ENCODE measurements around the gene ECHDC1.

ECHDC1 gene

DNA sequence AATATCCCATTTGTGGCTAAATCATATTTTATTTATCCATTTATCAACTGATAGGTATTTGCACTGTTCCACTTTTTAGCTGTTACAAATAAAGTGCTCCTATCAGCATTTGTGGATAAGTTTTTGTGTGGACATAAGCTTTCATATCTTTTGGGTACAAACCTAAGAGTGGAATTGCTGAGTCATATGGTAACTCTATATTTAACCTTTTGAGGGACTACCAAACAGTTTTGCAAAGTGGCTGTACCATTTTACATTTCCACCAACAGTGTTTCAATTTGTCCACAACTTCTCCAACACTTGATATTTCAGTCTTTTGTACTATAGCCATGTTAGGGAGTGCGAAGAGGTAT lies 23.6 kb upstream of the ECHDC1 start:
- H2AFZ ChIP-seq (ENCODE audit: low read length, unreplicated experiment), result peak overlapping the region; percentile 20
- H3K4me3 ChIP-seq (ENCODE audit: low read depth, low read length), result peak overlapping the region; percentile 7; the same call in 1 of the 2 replicates
- no peaks in the 10 kb centered on the region for H3K79me2 ChIP-seq (ENCODE audit: control insufficient read depth, insufficient read depth, low read length, unreplicated experiment)
- no peaks in the 10 kb centered on the region for H3K27me3 ChIP-seq (ENCODE audit: insufficient read depth, low read length)
- peaks cover 12% of the 10 kb centered on the region for H3K36me3 ChIP-seq (ENCODE audit: insufficient read depth, low read length)
- peaks cover 14% of the 10 kb centered on the region for H3K4me1 ChIP-seq (ENCODE audit: control insufficient read depth, insufficient read depth, low read length, unreplicated experiment)
- H3K27ac ChIP-seq (ENCODE audit: low read depth, low read length), result peak overlapping the region; percentile 89

DNA sequence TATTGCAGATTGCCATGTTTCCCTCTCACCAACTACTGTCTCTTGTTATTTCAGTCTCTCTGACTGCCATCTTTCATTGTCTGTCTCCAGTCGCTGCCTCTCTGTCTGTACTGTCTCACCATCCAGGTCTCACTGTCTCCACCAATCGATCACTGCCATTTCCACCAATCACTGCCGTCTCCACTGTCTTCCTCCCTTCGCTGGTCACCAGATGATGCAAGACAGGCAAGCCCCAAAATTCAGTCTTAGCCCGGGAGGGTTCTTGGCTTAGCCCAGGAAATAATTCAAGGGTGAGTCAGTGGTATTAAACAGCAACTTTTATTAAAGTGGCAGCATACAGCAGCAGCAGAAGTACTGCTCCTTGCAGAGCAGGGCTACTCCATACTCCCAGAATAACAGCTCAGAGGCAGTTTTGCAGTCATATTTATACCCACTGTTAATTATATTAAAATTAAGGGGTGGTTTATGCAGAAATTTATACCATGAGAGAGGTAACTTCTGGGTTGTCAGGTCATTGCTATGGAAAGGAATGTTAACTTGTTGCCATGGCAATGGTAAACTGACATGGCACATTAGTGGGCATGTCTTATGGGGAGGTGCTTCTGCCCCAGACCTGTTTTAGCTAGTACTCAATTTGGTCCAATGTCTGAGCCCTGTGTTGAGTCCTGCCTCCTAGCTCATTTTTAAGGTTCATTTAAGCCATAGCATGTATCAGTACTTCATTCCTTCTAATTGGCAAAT lies 23.0 kb upstream of the ECHDC1 start:
- peak overlapping the region; percentile 89 for H3K27ac ChIP-seq (ENCODE audit: low read depth, low read length)
- peaks cover 14% of the 10 kb centered on the region for H3K4me1 ChIP-seq (ENCODE audit: control insufficient read depth, insufficient read depth, low read length, unreplicated experiment)
- H3K79me2 ChIP-seq (ENCODE audit: control insufficient read depth, insufficient read depth, low read length, unreplicated experiment), result no peaks in the 10 kb centered on the region
- no peaks in the 10 kb centered on the region for H3K27me3 ChIP-seq (ENCODE audit: insufficient read depth, low read length)
- H2AFZ ChIP-seq (ENCODE audit: low read length, unreplicated experiment), result peak overlapping the region; percentile 65
- peak overlapping the region; percentile 7; the same call in 1 of the 2 replicates for H3K4me3 ChIP-seq (ENCODE audit: low read depth, low read length)
- peaks cover 12% of the 10 kb centered on the region for H3K36me3 ChIP-seq (ENCODE audit: insufficient read depth, low read length)

DNA sequence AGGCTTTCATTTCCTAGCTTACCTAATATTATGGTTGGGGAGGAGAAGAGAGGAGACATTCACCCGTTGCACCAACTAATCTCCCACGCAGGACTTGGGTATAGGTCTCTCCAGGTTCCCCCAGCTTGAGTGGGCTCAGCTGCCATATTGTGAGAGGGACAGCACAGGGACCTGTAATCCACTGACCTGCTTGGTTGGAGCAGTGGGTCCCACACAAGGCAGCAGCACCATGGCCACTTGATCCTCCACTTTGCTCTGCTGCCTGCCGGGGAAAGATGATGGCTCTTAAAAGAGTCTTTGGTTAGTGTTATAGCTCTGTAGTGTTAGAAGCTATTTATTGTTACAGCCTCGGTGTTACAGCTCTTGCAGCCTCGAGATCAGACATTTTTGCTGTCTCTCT lies 22.5 kb upstream of the ECHDC1 start:
- Histone ChIP-seq H3K36me3 (ENCODE audit: insufficient read depth, low read length) (peaks cover 12% of the 10 kb centered on the region), H3K27ac (ENCODE audit: low read depth, low read length) (peak overlapping the region; percentile 89), H3K4me1 (ENCODE audit: control insufficient read depth, insufficient read depth, low read length, unreplicated experiment) (peaks cover 14% of the 10 kb centered on the region), H3K79me2 (ENCODE audit: control insufficient read depth, insufficient read depth, low read length, unreplicated experiment) (no peaks in the 10 kb centered on the region), H2AFZ (ENCODE audit: low read length, unreplicated experiment) (peak overlapping the region; percentile 65), H3K4me3 (ENCODE audit: low read depth, low read length) (peak overlapping the region; percentile 7; the same call in 1 of the 2 replicates), H3K27me3 (ENCODE audit: insufficient read depth, low read length) (no peaks in the 10 kb centered on the region)

DNA sequence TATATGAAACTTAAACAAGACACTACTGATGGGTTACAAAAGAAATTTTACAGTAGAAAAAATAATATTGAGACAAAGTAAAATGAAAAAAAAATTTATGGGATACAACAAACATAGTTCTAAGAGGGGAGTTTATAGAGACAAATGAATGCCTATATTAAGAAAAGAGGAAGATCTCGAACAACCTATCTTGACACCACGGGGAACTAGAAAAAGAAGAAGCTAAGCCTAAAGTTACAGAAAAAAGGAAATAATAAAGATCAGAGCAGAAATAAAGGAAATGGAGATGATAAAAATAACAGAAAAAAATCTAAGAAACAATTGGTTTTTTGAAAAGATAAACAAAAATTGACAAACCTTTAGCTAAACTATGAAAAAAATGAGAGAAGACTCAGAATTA lies 9.1 kb upstream of the ECHDC1 start:
- peaks cover 12% of the 10 kb centered on the region for H3K79me2 ChIP-seq (ENCODE audit: control insufficient read depth, insufficient read depth, low read length, unreplicated experiment)
- H3K36me3 ChIP-seq (ENCODE audit: insufficient read depth, low read length), result peaks cover 4% of the 10 kb centered on the region; the same call in 1 of the 2 replicates
- H3K27me3 ChIP-seq (ENCODE audit: insufficient read depth, low read length), result no peaks in the 10 kb centered on the region
- no peak overlapping the region for H3K27ac ChIP-seq (ENCODE audit: low read depth, low read length)
- H3K4me3 ChIP-seq (ENCODE audit: low read depth, low read length), result no peak overlapping the region
- no peak overlapping the region for H2AFZ ChIP-seq (ENCODE audit: low read length, unreplicated experiment)
- H3K4me1 ChIP-seq (ENCODE audit: control insufficient read depth, insufficient read depth, low read length, unreplicated experiment), result peaks cover under 1% of the 10 kb centered on the region

DNA sequence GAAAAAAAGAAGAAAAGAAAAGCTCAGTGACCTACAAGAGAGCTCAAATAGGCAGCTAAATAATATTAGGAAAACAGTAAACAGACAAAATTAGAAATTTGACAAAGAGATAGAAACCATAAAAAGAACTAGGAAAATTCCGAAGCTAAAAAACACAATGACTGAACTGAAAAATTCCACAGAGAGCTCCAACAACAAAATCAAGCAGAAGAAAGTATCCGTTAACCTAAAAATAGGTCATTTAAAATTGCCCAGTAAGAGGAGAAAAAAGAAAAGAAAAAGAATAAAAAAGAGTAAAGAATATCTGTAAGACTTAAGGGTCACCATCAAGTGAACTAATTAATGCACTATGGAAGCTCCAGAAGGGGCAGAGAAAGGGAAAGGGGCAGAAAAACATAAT lies 6.6 kb upstream of the ECHDC1 start:
- peaks cover 31% of the 10 kb centered on the region for H3K79me2 ChIP-seq (ENCODE audit: control insufficient read depth, insufficient read depth, low read length, unreplicated experiment)
- H3K36me3 ChIP-seq (ENCODE audit: insufficient read depth, low read length), result peaks cover 4% of the 10 kb centered on the region; the same call in 1 of the 2 replicates
- no peak overlapping the region for H3K27ac ChIP-seq (ENCODE audit: low read depth, low read length)
- H3K4me3 ChIP-seq (ENCODE audit: low read depth, low read length), result no peak overlapping the region
- no peak overlapping the region for H2AFZ ChIP-seq (ENCODE audit: low read length, unreplicated experiment)
- H3K27me3 ChIP-seq (ENCODE audit: insufficient read depth, low read length), result no peaks in the 10 kb centered on the region
- peaks cover 12% of the 10 kb centered on the region for H3K4me1 ChIP-seq (ENCODE audit: control insufficient read depth, insufficient read depth, low read length, unreplicated experiment)

DNA sequence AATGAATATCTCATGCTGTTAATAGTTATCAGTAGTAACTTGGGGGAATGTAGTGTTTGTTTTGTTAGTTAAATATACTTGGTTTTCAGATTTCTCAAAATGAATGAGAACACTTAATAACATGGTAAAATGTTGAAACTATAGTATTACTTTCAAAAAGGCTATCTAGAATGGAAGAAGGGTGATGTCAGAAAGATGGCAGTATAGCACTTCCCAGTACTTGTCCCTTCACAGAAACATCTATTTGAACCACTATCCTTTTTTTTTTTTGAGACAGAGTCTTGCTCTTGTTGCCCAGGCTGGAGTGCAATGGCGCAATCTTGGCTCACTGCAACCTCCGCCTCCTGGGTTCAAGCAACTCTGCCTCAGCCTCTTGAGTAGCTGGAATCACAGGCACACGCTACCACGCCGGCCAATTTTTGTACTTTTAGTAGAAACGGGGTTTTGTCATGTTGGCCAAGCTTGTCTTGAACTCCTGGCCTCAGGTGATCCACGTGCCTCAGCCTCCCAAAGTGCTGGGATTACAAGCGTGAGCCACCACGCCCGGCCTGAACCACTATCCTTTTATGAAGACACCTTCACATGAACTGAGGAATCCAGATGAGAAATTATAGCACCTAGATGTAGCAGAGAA lies 4.7 kb upstream of the ECHDC1 start:
- Histone ChIP-seq H3K27me3 (ENCODE audit: insufficient read depth, low read length) (no peaks in the 10 kb centered on the region), H3K27ac (ENCODE audit: low read depth, low read length) (no peak overlapping the region), H2AFZ (ENCODE audit: low read length, unreplicated experiment) (no peak overlapping the region), H3K79me2 (ENCODE audit: control insufficient read depth, insufficient read depth, low read length, unreplicated experiment) (peaks cover 49% of the 10 kb centered on the region), H3K4me3 (ENCODE audit: low read depth, low read length) (no peak overlapping the region), H3K4me1 (ENCODE audit: control insufficient read depth, insufficient read depth, low read length, unreplicated experiment) (peaks cover 17% of the 10 kb centered on the region), H3K36me3 (ENCODE audit: insufficient read depth, low read length) (peaks cover 4% of the 10 kb centered on the region; the same call in 1 of the 2 replicates)

DNA sequence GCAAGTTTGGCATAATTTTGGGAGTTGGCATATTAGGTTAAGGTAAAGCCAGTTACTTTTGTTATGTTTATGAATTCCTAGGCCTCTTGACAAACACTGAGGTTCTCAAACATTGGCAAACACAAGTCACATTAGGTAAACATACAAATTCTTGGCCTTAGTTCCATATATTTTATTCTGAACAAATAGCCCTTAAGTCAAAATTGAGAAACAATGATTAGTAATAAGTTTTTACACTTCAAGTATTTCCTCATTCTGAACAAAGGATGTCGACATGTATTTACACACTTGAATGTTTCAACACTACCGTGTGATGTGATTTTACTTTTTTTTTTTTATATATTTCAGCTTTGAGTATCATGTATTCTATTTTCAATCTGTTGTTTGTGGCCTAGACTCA lies 3.8 kb upstream of the ECHDC1 start:
- H3K4me3 ChIP-seq (ENCODE audit: low read depth, low read length), result peak overlapping the region; percentile 14; the same call in 1 of the 2 replicates
- no peaks in the 10 kb centered on the region for H3K27me3 ChIP-seq (ENCODE audit: insufficient read depth, low read length)
- peaks cover 17% of the 10 kb centered on the region for H3K4me1 ChIP-seq (ENCODE audit: control insufficient read depth, insufficient read depth, low read length, unreplicated experiment)
- H3K27ac ChIP-seq (ENCODE audit: low read depth, low read length), result peak overlapping the region; percentile 55
- no peak overlapping the region for H2AFZ ChIP-seq (ENCODE audit: low read length, unreplicated experiment)
- peaks cover 59% of the 10 kb centered on the region for H3K79me2 ChIP-seq (ENCODE audit: control insufficient read depth, insufficient read depth, low read length, unreplicated experiment)
- 0 out of 2 replicates have a peak, but pooled peaks cover 4% of the 10 kb centered on the region for H3K36me3 ChIP-seq (ENCODE audit: insufficient read depth, low read length)

DNA sequence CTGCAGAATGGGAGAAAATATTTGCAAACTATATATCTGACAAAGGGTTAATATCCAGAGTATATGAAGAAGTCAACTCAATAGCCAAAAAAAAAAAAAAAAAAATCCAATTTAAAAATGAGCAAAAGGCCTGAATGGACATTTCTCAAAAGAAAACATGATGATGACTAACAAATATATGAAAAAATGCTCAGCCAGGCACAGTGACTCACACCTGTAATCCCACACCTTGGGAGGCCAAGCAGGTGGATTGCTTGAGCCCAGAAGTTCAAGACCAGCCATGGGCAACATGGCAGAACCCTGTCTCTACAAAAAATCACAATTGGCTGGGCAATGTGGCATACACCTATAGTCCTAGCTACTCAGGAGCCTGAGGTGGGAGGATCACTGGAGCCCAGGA lies 2.1 kb upstream of the ECHDC1 start:
- no peak overlapping the region for H3K27ac ChIP-seq (ENCODE audit: low read depth, low read length)
- H3K79me2 ChIP-seq (ENCODE audit: control insufficient read depth, insufficient read depth, low read length, unreplicated experiment), result peaks cover 72% of the 10 kb centered on the region
- peaks cover 31% of the 10 kb centered on the region for H3K4me1 ChIP-seq (ENCODE audit: control insufficient read depth, insufficient read depth, low read length, unreplicated experiment)
- H2AFZ ChIP-seq (ENCODE audit: low read length, unreplicated experiment), result no peak overlapping the region
- H3K36me3 ChIP-seq (ENCODE audit: insufficient read depth, low read length), result 0 out of 2 replicates have a peak, but pooled peaks cover 4% of the 10 kb centered on the region
- H3K4me3 ChIP-seq (ENCODE audit: low read depth, low read length), result no peak overlapping the region
- H3K27me3 ChIP-seq (ENCODE audit: insufficient read depth, low read length), result no peaks in the 10 kb centered on the region

DNA sequence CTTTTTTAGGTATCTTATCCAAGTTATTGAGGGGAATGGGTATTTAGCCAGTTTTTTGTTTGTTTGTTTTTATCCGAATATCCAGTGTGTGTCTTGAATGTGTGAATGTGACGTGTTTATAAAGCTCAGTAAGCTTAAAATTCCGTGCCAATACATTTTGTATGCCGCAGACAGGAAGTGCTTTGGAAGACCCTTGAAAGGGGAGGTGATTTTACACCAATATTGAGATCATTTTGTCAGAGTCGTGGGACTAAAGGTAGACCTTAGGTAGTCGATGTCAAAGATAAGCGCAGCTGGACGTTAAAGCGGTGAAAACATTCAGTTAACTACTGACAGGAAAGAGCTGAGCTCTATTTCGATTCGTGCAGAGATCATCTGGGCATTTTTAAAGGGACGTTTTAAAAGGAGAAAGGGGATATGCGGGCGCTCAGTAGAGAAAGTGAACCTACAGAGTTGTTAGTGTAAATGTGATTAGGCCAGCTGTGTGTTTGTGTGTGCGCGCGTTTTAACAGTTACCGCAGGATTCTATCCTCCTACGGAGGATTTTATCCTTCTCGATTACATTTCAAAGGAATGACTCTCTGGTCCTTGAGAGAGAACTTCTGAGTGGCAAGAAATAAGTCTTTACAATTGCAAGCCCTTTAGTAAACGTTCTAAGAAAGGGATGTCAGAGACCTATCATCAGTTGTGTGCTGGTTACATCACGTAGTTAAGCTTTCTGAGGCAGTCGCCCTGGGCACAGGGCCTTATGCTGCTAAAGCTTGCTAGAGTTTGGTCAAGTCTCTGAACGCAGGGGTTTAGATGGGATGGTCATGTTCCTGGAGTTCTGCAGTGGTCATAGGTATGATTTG lies 625 bp upstream of the ECHDC1 start:
- Histone ChIP-seq H3K27me3 (ENCODE audit: insufficient read depth, low read length) (no peaks in the 10 kb centered on the region), H3K4me1 (ENCODE audit: control insufficient read depth, insufficient read depth, low read length, unreplicated experiment) (peaks cover 40% of the 10 kb centered on the region), H3K36me3 (ENCODE audit: insufficient read depth, low read length) (0 out of 2 replicates have a peak, but pooled peaks cover 4% of the 10 kb centered on the region), H2AFZ (ENCODE audit: low read length, unreplicated experiment) (peak overlapping the region; percentile 60), H3K27ac (ENCODE audit: low read depth, low read length) (peak overlapping the region; percentile 83), H3K79me2 (ENCODE audit: control insufficient read depth, insufficient read depth, low read length, unreplicated experiment) (peaks cover 84% of the 10 kb centered on the region), H3K4me3 (ENCODE audit: low read depth, low read length) (peak overlapping the region; percentile 83)

DNA sequence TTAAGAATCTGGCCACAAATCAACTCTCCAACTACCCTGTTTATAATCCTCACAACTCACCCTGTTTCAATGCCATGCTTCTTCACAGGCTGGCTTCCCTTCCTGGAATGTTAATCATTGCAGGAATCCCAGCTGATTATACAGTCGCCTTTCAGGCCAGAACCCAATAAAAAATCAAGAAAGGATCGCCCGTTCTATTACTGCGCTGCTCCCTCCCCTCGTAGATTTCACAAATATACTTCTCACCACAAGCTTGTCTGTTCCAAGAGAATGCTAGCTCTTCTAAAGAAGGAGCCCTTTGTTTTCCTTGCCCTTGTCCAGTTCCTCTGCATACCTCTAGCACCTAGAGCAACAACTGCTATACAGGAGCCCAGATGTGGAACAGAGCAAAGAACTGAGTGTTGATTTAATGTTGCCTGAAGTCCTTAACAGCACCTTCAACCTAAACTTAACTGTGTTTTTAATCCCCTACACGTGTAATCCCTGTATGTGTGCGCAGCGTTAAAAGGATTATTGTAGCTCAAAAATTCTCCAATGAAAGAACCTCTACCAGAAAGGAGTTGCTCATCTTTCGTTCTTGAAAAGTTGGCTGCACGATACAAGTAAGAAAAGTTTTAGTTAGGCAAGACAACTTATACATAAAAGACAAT lies 988 bp downstream of the ECHDC1 start:
- no peaks in the 10 kb centered on the region for H3K27me3 ChIP-seq (ENCODE audit: insufficient read depth, low read length)
- peaks cover 38% of the 10 kb centered on the region for H3K4me1 ChIP-seq (ENCODE audit: control insufficient read depth, insufficient read depth, low read length, unreplicated experiment)
- H3K4me3 ChIP-seq (ENCODE audit: low read depth, low read length), result peak overlapping the region; percentile 83
- peaks cover 93% of the 10 kb centered on the region for H3K79me2 ChIP-seq (ENCODE audit: control insufficient read depth, insufficient read depth, low read length, unreplicated experiment)
- no peaks in the 10 kb centered on the region for H3K36me3 ChIP-seq (ENCODE audit: insufficient read depth, low read length)
- H3K27ac ChIP-seq (ENCODE audit: low read depth, low read length), result peak overlapping the region; percentile 83
- peak overlapping the region; percentile 60 for H2AFZ ChIP-seq (ENCODE audit: low read length, unreplicated experiment)

Data from ACC112 (cell line).